Aorta (tissue), 5 donors: Measurements from ENCODE around the gene SIVA1. TPM values are rescaled to one million over a fixed set of nuclear protein-coding genes. Genes with fewer than 3 reads are reported as not detected.
A peak's percentile ranks its signal among the peaks of the same experiment; 100 is the strongest.

ENCODE experiments used
- ATAC-seq: fragments of 200-7000 bp; cut with Tn5 transposase; one replicate; pipeline ENCODE4 v1.9.1; 2022; ENCODE audit warnings: moderate library complexity; ENCODE audit not compliant: low FRiP score
- DNase-seq, 2 donors: peaks; one replicate each; pipeline ENCODE4 v3.0.0-alpha.2; 2020
- H3K27ac ChIP-seq, 2 donors: one replicate each; pipeline ENCODE4 v1.5.1; 2013; ENCODE audit warnings: low read length in 2 of 2, mild to moderate bottlenecking in 2 of 2, moderate library complexity in 2 of 2, control low read depth in 1 of 2, inconsistent platforms in 1 of 2, low read depth in 1 of 2
- H3K27me3 ChIP-seq, 2 donors: one replicate each; pipeline ENCODE4 v1.6.1; 2013; ENCODE audit warnings: control low read depth in 1 of 2, low read length in 1 of 2, mild to moderate bottlenecking in 1 of 2, moderate library complexity in 1 of 2; ENCODE audit not compliant: insufficient read depth in 2 of 2, control insufficient read depth in 1 of 2
- H3K36me3 ChIP-seq, 2 donors: one replicate each; pipeline ENCODE4 v1.6.1; 2013; ENCODE audit warnings: control low read depth in 1 of 2, low read length in 1 of 2, mild to moderate bottlenecking in 1 of 2; ENCODE audit not compliant: insufficient read depth in 2 of 2, control insufficient read depth in 1 of 2
- H3K4me1 ChIP-seq, 2 donors: one replicate each; pipeline ENCODE4 v1.6.1; 2013; ENCODE audit warnings: low read length in 2 of 2, control low read depth in 1 of 2, mild to moderate bottlenecking in 1 of 2, moderate library complexity in 1 of 2; ENCODE audit not compliant: insufficient read depth in 2 of 2, control insufficient read depth in 1 of 2
- H3K4me3 ChIP-seq, 2 donors: one replicate each; pipeline ENCODE4 v1.5.1; 2013; ENCODE audit warnings: low read length in 2 of 2, control low read depth in 1 of 2, mild to moderate bottlenecking in 1 of 2
- H3K9me3 ChIP-seq: one replicate; pipeline ENCODE4 v1.6.1; 2013; ENCODE audit warnings: mild to moderate bottlenecking, low read length; ENCODE audit not compliant: control insufficient read depth
- WGBS, 2 donors: extraction: QIAGEN DNeasy Blood & Tissue Kit; methylation state at CpG; one replicate each; pipeline ENCODE4 v1.1.7; 2013; 5-methylcytosine and 5-hydroxymethylcytosine counted together
- intact Hi-C, 2 donors: fragments of 100-400 bp; cut with DNase I; formaldehyde crosslinking; loops; one replicate each; pipeline versions ENCODE4 v1.14.2 to v1.15.0; 2022
- polyA plus RNA-seq, 2 donors: library from polyadenylated mRNA; stranded (reverse); fragments of 200-250 nt; gene quantifications; one replicate each; pipeline ENCODE4 v1.2.3, GENCODE V29; 2013
- total RNA-seq, 2 donors: library from RNA; stranded (reverse); fragmentation: NEBNext Ultra II Directional; extraction: Animal tissue kit (Norgen Biotek cat#: 25700); gene quantifications; one replicate each; pipeline ENCODE4 v1.2.1, GENCODE V29; 2021
- donor health status: healthy with polysubstance abuse.
- donor health status: Bipolar disorder and iron deficiency.
- donor health status: DM: no; HTN: no; CAD: no.
- donor health status: DM: no; HTN: no; CAD: no.
- donor health status: DM: yes; HTN: yes; CAD: no.

The SIVA1 gene
- total and polyA plus RNA-seq, 4 donors: 74.3 to 241 (median 151) TPM

DNA sequence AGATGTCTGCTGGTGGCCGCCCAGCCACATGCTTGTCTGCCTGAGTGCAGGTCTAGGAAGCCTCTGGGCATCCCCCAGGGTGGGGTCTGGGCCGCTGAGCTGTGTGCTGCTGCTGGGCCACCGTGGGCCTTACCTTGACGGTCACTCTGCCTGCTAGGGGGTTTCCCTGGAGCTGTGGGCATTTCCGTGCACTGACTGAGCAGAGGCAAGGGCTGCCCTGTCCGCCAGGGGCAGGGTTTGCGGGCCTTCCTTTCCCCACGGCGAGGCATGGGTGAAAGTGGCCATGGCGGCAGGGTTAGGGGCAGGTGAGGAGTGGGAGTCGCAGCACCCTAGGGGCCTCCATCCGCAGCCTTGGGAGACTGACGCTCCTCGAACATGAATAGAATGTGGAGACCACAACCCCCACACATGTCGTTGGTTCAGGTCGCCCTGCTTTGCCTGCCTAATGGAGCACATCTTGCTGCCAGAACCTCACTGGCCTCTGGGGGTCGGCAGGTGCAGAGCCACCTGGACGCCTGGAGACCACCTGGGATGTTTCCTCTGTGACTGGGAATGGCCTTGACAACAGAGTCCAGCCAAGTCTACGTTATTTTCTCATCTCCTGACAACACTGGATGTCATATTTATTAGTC is 50.4 kb downstream of the SIVA1 start:
- no peak overlapping the region for H3K27ac ChIP-seq
- WGBS, 2 donors: 85 to 91% methylated on average over 19 of the region's 19 CpGs
- intact Hi-C loops: no loop called here

DNA sequence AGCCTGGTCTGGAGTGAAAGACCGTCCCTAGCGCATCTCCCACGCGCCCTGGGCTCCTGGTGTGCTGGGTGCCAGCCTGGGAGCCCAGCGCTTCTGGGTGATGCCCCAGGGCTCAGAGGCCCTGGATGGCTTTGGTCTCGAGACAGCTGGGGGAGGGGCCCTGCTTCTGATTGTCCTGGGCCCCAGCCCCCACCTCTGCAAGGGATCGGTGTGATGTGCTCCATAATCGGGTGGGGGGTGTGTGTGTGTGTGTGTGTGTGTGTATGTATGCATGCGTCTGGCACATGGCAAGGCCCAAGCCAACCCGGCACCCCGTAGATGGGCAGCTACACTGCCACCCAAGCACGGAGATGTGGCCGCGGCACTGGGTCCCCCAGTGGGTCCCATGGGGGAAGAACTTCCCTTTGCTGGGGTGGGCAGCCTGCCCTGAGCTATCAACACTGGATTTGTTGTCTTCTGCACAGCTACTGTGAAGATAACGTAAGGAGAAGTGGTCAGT is 51.0 kb downstream of the SIVA1 start:
- intact Hi-C loops: no loop called here
- Histone ChIP-seq H3K27me3 (no peaks in the 10 kb centered on the region), H3K9me3 (no peaks in the 10 kb centered on the region), H3K4me3 (no peak overlapping the region), H3K4me1 (no peaks in the 10 kb centered on the region), H3K27ac (no peak overlapping the region), H3K36me3 (no peaks in the 10 kb centered on the region)
- DNase-seq (peak in 1 of 2 donors; percentile 38), ATAC-seq (no peak)
- 79 to 87% methylated on average over 15 of the region's 15 CpGs for WGBS, 2 donors

More for the DNA sequence above, 50.4 kb downstream of the SIVA1 start:
- no peaks in the 10 kb centered on the region for H3K4me1 ChIP-seq
- H3K9me3 ChIP-seq: no peaks in the 10 kb centered on the region
- DNase-seq (peak in 1 of 2 donors; percentile 42), ATAC-seq (no peak)
- H3K36me3 ChIP-seq: no peaks in the 10 kb centered on the region
- H3K4me3 ChIP-seq: no peak overlapping the region
- no peaks in the 10 kb centered on the region for H3K27me3 ChIP-seq

DNA sequence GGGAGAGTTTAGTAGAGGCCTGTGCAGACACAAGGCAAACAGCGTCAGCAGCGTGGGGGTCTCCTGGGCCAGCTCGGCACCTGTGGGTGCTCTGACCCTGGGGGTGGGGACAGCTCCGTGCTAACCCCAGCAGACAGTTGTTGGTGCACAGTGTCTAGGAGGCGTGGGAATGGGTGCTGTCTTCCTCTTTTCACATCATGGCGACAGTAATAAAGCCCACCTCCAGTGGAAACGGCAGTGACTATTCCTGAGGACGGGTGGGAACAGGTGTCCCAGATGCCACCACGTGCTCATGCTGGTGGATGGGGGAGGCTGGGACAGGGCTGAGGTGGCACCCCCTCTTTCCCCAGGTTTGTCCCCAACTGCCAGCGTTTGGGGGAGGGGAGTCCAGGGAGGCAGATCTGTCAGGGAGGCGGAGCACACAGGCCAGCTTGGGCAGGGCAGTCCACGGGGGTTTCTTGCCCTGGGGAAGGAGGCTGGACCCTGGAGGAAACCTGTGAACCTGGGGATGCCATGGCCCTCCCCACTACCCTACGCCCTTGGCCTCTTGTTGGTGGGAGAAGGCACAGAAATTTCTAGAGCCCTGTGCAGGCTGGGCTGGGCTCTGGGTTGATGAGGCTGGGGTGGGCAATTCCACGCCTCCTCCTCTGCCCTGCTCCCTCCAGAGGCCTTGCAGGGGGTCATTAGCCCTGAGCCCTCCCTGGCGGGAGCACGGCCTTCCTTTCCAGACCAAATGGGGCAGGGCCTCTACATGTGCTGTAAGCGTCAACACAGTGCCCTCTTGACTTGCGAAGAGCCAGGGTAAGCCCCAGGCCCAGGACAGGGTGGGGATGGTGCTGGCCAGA is 51.8 kb downstream of the SIVA1 start:
- no peaks in the 10 kb centered on the region for H3K4me1 ChIP-seq
- H3K9me3 ChIP-seq: no peaks in the 10 kb centered on the region
- ATAC-seq: no peak
- 86 to 91% methylated on average over 17 to 18 of the region's 18 CpGs for WGBS, 2 donors
- no peaks in the 10 kb centered on the region for H3K27me3 ChIP-seq
- intact Hi-C loops: no loop called here
- no peak overlapping the region for H3K27ac ChIP-seq
- DNase-seq: no peak
- H3K36me3 ChIP-seq: no peaks in the 10 kb centered on the region
- H3K4me3 ChIP-seq: no peak overlapping the region

DNA sequence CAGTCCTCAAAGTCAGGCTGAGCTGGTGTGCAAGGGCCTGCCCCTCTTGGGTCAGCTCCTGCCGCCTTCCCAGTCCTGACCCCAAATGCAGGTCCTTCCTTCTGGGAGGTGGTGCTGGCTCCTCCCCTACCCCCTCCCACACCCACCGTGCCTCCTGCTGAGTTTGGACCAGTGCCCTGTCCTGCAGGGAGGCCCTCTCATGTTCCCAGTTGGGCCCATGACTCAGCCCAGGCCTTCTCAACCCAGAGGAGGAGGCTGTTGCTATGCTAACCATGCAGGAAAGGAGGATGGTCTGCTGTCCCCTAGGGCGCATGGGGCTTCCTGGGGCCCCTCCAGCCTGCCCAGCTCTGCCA is 52.4 kb downstream of the SIVA1 start:
- H3K4me3 ChIP-seq: no peak overlapping the region
- no peak overlapping the region for H3K27ac ChIP-seq
- 49 to 53% methylated on average over 3 of the region's 3 CpGs for WGBS, 2 donors
- DNase-seq: peak in 1 of 2 donors; percentile 66
- H3K36me3 ChIP-seq: no peaks in the 10 kb centered on the region
- no peaks in the 10 kb centered on the region for H3K9me3 ChIP-seq
- H3K4me1 ChIP-seq: no peaks in the 10 kb centered on the region
- intact Hi-C loops: no loop called here
- ATAC-seq: no peak
- no peaks in the 10 kb centered on the region for H3K27me3 ChIP-seq

DNA sequence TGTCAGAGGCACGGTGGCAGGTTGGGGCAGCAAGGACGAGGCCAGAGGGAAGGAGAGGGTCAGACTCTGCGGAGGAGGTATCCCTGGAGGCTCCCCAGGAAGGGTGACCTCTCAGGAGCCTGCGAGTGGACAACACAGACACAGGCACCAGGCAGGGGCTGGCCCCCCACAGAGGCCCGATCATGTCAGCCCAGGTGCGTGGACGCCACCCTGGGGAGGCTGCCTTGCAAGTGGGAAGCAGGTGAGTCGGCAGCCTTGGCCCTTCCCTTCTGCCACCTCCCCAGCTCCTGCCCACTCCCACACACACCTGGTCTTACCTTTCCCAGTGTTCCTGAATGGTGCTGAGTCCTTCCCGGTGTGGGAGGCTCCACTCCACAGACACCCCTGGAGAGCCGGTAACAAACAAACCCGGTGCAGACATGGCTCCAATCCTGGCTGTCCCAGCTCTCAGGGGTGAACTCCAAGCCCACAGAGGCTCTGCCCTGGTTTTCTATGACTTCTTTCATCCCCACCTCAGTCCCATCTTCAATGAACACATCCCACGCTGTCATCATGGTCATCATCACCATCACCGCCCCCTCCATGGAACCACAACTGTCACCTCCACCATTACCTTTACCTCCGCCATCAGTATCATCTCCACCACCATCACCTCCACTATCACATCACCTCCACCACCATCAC is 53.1 kb downstream of the SIVA1 start:
- WGBS, 2 donors: 84 to 88% methylated on average over 14 of the region's 14 CpGs
- no peaks in the 10 kb centered on the region for H3K27me3 ChIP-seq
- H3K4me3 ChIP-seq: no peak overlapping the region
- no peaks in the 10 kb centered on the region for H3K9me3 ChIP-seq
- intact Hi-C loops: no loop called here
- no peak overlapping the region for H3K27ac ChIP-seq
- ATAC-seq (no peak), DNase-seq (peak in 1 of 2 donors; percentile 40)
- H3K36me3 ChIP-seq: no peaks in the 10 kb centered on the region
- no peaks in the 10 kb centered on the region for H3K4me1 ChIP-seq

DNA sequence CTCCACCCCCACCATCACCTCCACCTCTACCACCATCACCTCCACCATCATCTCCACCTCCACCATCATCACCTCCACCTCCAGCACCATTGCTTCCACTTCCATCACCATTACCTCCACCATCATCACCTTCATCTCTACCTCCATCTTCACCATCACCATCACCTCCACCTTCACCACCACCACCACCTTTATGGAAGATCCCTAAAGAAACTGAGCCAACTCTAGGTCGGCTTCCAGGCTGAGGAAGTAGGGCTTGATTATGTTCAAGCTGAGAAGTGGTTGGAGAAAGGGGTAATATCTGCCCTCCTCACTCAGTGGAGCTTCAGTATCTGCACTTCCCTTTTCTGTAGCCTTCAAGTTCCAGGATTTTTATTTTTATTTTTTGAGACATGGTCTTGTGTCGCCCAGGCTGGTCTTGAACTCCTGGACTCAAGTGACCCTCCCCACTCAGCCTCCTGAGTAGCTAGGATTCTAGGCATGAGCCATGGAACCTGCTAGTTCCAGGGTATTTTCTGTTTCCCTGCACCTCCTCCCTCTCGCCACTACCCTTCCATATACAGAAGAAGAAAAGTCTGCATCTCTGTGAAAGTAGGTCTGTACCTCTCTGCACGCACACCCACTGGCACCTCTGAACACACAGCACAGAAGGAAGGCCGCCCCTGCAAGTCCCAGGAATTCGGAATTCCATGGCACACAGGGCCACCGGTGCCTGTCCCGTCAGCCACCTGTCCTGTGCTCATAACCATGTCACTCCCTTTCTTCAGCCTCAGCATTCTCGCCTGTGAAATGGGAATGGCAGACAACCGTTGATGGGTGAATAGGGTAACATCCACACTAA is 53.9 kb downstream of the SIVA1 start:
- 90 to 91% methylated on average over 10 of the region's 10 CpGs for WGBS, 2 donors
- Histone ChIP-seq H3K9me3 (no peaks in the 10 kb centered on the region), H3K27ac (no peak overlapping the region), H3K36me3 (no peaks in the 10 kb centered on the region), H3K27me3 (no peaks in the 10 kb centered on the region), H3K4me1 (no peaks in the 10 kb centered on the region), H3K4me3 (no peak overlapping the region)
- intact Hi-C loops: no loop called here
- DNase-seq (no peak), ATAC-seq (no peak)

DNA sequence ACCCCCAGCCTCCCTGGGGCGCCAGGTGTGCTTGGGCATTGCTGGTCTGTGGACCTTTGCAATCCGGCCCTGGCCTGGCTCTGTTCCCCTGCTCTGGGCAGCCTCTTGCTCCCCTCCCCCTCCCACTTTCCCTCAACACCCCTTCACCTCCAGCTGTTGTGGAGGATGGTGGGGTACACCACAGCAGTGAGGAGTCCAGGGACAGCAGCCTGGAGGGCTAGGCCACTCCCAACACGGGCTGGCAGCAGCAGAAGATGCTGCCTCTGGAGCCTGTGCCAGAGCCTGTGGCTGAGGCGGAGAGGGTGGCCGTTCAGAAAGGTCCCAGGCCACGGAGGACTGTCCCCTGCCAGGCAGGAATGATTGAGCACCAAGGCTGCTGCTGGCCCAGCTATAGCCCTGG is 55.5 kb downstream of the SIVA1 start:
- no peaks in the 10 kb centered on the region for H3K27me3 ChIP-seq
- H3K36me3 ChIP-seq: no peaks in the 10 kb centered on the region
- intact Hi-C loops: no loop called here
- no peak overlapping the region for H3K27ac ChIP-seq
- 76 to 81% methylated on average over 6 of the region's 6 CpGs for WGBS, 2 donors
- ATAC-seq (no peak), DNase-seq (no peak)
- no peaks in the 10 kb centered on the region for H3K4me1 ChIP-seq
- no peak overlapping the region for H3K4me3 ChIP-seq
- no peaks in the 10 kb centered on the region for H3K9me3 ChIP-seq
